GM12872 (cell line): ENCODE measurements around the gene MCU.

Experiments
- CTCF ChIP-seq: IDR thresholded peaks from 3 replicates; pipeline ENCODE4 v1.5.1; 2011; ENCODE audit warnings: low read depth, mild to moderate bottlenecking, low read length, moderate library complexity; ENCODE audit not compliant: insufficient read depth

MCU gene

GRCh38 chr10:72782649-72783330 lies 90.8 kb downstream of the MCU start:
- TF ChIP-seq CTCF, result no peak

- no peak for TF ChIP-seq CTCF
Measured at GRCh38 chr10:72783410-72783833, 91.5 kb downstream of the MCU start.

DNA sequence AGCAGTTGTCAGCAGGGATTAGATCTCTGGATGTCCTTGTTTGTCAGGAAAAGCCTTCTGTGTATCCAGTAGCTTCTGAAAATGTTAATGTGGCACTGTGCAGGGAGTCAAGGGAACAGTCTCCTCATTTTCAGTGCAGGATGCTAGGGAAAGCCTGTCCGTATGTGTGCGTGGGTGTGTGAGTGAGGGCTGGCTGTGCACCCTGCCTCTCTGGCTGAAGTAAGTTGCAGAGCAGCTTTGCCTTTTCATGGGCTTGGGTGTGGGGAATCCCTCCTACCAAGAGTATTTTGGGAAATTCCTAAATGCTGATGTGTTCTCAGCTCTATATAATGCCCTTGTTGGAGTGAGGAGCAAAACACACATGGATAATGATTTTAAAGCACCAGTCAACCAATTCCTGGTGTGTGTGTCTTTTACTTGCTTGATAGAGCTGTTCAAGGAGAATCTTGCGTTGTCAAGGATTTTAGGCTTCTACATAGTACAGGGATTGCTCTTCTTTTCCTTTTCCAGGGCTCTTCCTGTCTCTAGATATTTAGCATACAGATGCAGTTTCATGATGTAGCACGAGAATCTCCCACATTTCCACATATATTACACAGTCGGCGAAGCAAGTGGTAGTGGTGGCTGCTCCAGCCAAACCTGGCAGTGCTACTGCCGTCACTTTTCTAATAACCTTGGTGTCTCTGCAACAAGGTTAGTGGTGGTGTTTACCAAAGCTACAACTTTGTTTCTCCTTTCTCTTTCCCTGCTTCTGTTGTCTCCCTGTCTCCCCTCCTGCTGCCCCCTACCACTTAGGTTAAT lies 92.8 kb downstream of the MCU start:
- TF ChIP-seq CTCF, result no peak

GRCh38 chr10:72785409-72785808 lies 93.5 kb downstream of the MCU start:
- TF ChIP-seq CTCF, result no peak

DNA sequence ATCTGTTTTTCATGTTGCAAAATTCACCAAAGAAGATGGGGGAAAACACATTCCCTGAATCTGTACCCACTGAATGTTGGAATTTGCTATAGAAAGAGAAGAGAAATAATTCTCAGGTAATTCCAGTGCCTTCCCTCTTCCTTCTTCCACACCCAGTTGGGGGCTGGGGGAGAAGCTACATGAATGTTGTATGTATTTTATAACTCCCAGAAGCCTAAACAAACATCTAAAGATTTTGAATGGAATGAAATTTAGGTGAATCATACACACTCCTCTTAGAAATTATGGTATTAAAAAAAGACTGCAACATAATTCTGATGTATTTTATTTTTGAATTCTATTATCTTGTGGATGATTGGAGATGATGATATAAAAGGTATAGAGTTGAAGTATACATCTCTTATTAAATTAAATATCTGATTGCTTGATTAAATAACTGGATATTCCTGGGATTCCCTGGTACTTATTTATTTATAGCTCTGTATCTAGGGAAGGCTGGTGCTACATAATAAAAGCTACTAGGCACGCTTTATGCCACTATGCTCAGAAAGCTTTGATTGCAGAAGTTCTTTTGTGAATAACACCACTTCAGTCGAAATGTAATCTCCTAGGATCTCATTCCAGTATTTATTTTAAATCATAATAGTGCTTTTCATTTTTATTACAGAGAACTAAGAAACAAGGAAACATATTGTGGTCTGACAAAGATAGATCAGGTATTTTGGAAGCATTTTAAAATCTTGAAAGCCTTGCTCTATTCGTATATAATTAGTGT lies 98.5 kb downstream of the MCU start:
- no peak for TF ChIP-seq CTCF

DNA sequence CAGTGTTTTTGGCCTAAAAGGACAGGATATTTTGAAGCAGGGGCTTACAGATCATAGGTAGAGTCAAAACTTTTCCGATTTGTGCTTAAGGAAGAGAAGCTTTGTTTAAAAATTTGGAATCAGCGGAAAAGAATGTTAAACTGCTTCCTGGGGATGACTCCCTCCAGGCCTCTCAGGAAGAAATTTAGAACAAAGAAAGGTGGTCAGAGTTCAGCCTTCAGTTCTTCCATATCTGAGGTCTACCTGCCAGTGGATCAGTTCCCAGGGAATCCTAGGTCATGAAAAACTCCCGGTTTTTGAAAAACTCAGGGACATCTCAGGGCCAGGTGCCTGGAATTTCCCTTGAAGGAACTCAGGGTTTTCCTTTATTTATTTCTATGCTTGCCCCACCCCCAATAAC lies 100.3 kb downstream of the MCU start:
- no peak for TF ChIP-seq CTCF

GRCh38 chr10:72793752-72794151 lies 101.8 kb downstream of the MCU start:
- TF ChIP-seq CTCF, result no peak
